NCI-H1694 (cell line): ENCODE data around the gene ACSF3.
"Not testable (repeated sequence)": the region's sequence is repeated elsewhere in the genome, so short reads cannot be mapped to it uniquely, and the experiment has no call there.

Experiments
- DNase-seq: peaks from one replicate; lab custom pipeline; 2025; lab: John Stamatoyannopoulos, UW

The ACSF3 gene

GRCh38 chr16:89190150-89190958 is 96.7 kb downstream of the ACSF3 start:
- no peak for DNase-seq

GRCh38 chr16:89191033-89191900 is 97.6 kb downstream of the ACSF3 start:
- no peak for DNase-seq

- DNase-seq = no peak
Measured at GRCh38 chr16:89191901-89192185, 98.2 kb downstream of the ACSF3 start.

- DNase-seq = not testable (repeated sequence)
Measured at GRCh38 chr16:89192186-89192955, 98.7 kb downstream of the ACSF3 start.

- no peak for DNase-seq
Measured at GRCh38 chr16:89192956-89193575, 99.4 kb downstream of the ACSF3 start.

- no peak for DNase-seq
Measured at GRCh38 chr16:89193576-89194293, 100.1 kb downstream of the ACSF3 start.

GRCh38 chr16:89194340-89195311 is 101.0 kb downstream of the ACSF3 start:
- DNase-seq = no peak

GRCh38 chr16:89195521-89196171 is 102.0 kb downstream of the ACSF3 start:
- DNase-seq = no peak

GRCh38 chr16:89197033-89197632 is 103.5 kb downstream of the ACSF3 start:
- no peak for DNase-seq

GRCh38 chr16:89197633-89198416 is 104.2 kb downstream of the ACSF3 start:
- DNase-seq = no peak

GRCh38 chr16:89198417-89199240 is 105.0 kb downstream of the ACSF3 start:
- DNase-seq = no peak

GRCh38 chr16:89199241-89200123 is 105.8 kb downstream of the ACSF3 start:
- DNase-seq = no peak

- DNase-seq = no peak
Measured at GRCh38 chr16:89200124-89200849, 106.6 kb downstream of the ACSF3 start, which contains the start of gene SLC22A31. SLC22A31 (minus strand) TSS chr16:89200537; CDS start chr16:89200501, 36 bp downstream.

- no peak for DNase-seq
Measured at GRCh38 chr16:89200850-89201411, 107.3 kb downstream of the ACSF3 start.
